ENCODE measurements around the gene TPGS2. TPM values are rescaled to one million over a fixed set of nuclear protein-coding genes. Genes with fewer than 3 reads are reported as not detected.
"Not testable (repeated sequence)": the region's sequence is repeated elsewhere in the genome, so short reads cannot be mapped to it uniquely, and the experiment has no call there.

TPGS2 gene
- total RNA-seq, 1 donor from 2014 or later, result 95.4 TPM

DNA sequence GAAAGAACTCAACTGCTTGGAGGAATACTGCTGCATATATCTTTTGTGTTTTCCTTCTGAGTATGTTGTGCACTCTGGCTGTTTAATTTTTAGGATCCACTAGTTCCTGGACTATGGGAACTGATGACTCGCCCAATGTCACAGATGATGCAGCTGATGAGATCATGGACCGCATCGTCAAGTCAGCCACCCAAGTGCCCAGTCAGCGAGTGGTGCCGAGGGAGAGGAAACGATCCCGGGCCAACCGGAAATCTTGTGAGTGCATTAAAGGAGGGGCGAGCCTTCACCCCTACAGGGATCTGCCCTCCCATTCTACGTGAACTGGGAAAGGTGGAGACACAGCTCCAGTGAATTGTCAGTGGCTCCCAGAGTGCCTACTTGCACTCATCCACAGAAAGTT, 59.6 kb downstream of the TPGS2 start:
- no peak for DNase-seq (ENCODE audit: extremely low spot score, unreplicated experiment)
- no peaks in the 10 kb centered on the region for H3K36me3 Mint-ChIP-seq (ENCODE audit: unreplicated experiment)
- no peaks in the 10 kb centered on the region for H3K4me1 Mint-ChIP-seq (ENCODE audit: unreplicated experiment)
- H3K9me3 Mint-ChIP-seq (ENCODE audit: unreplicated experiment), result no peaks in the 10 kb centered on the region
- no peak overlapping the region for H3K4me3 Mint-ChIP-seq (ENCODE audit: unreplicated experiment)
- no peaks in the 10 kb centered on the region for H3K27me3 Mint-ChIP-seq (ENCODE audit: unreplicated experiment)
- no peak overlapping the region for H3K27ac Mint-ChIP-seq (ENCODE audit: unreplicated experiment)
- TF ChIP-seq, protein P1, sequence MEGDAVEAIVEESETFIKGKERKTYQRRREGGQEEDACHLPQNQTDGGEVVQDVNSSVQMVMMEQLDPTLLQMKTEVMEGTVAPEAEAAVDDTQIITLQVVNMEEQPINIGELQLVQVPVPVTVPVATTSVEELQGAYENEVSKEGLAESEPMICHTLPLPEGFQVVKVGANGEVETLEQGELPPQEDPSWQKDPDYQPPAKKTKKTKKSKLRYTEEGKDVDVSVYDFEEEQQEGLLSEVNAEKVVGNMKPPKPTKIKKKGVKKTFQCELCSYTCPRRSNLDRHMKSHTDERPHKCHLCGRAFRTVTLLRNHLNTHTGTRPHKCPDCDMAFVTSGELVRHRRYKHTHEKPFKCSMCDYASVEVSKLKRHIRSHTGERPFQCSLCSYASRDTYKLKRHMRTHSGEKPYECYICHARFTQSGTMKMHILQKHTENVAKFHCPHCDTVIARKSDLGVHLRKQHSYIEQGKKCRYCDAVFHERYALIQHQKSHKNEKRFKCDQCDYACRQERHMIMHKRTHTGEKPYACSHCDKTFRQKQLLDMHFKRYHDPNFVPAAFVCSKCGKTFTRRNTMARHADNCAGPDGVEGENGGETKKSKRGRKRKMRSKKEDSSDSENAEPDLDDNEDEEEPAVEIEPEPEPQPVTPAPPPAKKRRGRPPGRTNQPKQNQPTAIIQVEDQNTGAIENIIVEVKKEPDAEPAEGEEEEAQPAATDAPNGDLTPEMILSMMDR (IDR thresholded peaks at IDR 0.05), result no peak

DNA sequence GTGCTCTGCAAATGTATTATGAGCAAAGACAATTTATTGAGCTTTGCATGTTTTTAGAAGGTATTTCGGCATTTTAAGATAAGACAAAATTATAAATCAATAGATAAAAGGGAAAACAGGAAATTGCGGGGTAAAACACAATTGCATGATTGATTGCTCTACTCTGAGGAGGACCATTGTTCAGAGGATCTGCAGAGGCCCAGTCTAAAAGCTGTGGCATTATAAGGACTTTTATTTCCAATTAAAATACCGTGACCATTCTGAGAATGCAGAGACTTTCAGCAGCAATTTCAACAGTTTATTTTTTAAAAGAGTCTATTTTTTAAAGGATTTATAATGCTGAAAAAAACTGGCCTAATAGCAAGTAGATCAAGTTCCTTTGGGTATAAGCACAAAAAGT, 62.0 kb downstream of the TPGS2 start:
- no peak for DNase-seq (ENCODE audit: extremely low spot score, unreplicated experiment)
- H3K4me3 Mint-ChIP-seq (ENCODE audit: unreplicated experiment), result no peak overlapping the region
- TF ChIP-seq, protein P1 (IDR thresholded peaks at IDR 0.05), result no peak
- no peak overlapping the region for H3K27ac Mint-ChIP-seq (ENCODE audit: unreplicated experiment)
- no peaks in the 10 kb centered on the region for H3K9me3 Mint-ChIP-seq (ENCODE audit: unreplicated experiment)
- no peaks in the 10 kb centered on the region for H3K36me3 Mint-ChIP-seq (ENCODE audit: unreplicated experiment)
- H3K4me1 Mint-ChIP-seq (ENCODE audit: unreplicated experiment), result no peaks in the 10 kb centered on the region
- H3K27me3 Mint-ChIP-seq (ENCODE audit: unreplicated experiment), result no peaks in the 10 kb centered on the region

DNA sequence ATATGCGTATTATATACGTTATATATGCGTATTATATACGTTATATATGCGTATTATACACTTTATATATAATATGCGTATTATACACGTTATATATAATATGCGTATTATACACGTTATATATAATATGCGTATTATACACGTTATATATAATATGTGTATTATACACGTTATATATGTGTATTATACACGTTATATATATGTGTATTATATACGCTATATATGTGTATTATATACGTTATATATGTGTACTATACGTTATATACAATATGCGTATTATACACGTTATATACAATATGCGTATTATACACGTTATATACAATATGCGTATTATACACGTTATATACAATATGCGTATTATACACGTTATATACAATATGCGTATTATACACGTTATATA, 65.8 kb downstream of the TPGS2 start:
- H3K27me3 Mint-ChIP-seq (ENCODE audit: unreplicated experiment); H3K36me3 Mint-ChIP-seq (ENCODE audit: unreplicated experiment); H3K9me3 Mint-ChIP-seq (ENCODE audit: unreplicated experiment); DNase-seq (ENCODE audit: extremely low spot score, unreplicated experiment); H3K27ac Mint-ChIP-seq (ENCODE audit: unreplicated experiment); H3K4me3 Mint-ChIP-seq (ENCODE audit: unreplicated experiment); H3K4me1 Mint-ChIP-seq (ENCODE audit: unreplicated experiment): not testable (repeated sequence)

DNA sequence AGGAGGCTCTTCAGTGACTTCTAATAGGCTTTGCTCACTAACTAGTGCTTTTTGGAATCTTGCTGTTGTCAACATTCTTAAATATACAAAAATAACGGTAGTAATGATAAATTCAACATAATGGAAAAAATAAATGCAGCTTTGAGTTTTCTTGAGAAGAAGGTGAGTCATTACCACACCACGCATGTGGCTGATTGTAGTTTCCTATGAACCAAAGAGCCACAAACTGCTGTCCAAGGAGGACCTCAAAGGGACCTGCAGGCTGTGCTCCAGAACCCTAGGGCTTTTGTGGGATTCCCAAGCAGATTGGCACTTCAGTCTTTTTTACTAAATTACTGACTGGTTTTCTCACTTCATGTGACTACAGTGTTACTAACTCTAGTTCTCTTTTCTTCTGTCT, 66.7 kb downstream of the TPGS2 start:
- H3K9me3 Mint-ChIP-seq (ENCODE audit: unreplicated experiment), result no peaks in the 10 kb centered on the region
- no peak overlapping the region for H3K4me3 Mint-ChIP-seq (ENCODE audit: unreplicated experiment)
- H3K27ac Mint-ChIP-seq (ENCODE audit: unreplicated experiment), result no peak overlapping the region
- no peaks in the 10 kb centered on the region for H3K4me1 Mint-ChIP-seq (ENCODE audit: unreplicated experiment)
- TF ChIP-seq, protein P1 (IDR thresholded peaks at IDR 0.05), result no peak
- no peak for DNase-seq (ENCODE audit: extremely low spot score, unreplicated experiment)
- H3K27me3 Mint-ChIP-seq (ENCODE audit: unreplicated experiment), result no peaks in the 10 kb centered on the region
- no peaks in the 10 kb centered on the region for H3K36me3 Mint-ChIP-seq (ENCODE audit: unreplicated experiment)

DNA sequence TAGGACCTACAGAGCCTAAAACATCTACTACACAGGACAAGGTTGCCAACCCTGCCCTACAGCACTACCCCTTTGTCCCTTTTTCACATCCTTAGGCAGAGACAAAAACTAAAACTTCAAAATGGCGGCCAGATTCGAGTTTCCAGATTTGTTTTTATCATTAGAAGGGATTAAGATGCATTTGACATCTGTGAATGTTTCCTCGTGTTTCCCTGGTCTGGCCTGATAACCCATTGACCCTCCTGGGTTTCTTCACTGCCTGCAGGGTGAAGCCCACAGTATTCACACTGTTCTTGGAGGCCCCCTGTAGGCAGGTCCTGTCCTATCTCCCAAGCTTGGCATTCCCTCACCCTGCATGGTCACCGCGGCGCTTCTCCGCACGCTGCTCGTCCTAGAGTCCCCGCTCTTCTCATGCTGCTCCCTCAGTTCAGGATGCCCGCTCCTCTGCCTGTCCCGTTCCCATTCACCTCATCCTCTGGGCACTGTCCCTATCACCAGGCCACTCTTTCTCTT, 67.6 kb downstream of the TPGS2 start:
- DNase-seq (ENCODE audit: extremely low spot score, unreplicated experiment), result no peak
- no peak overlapping the region for H3K27ac Mint-ChIP-seq (ENCODE audit: unreplicated experiment)
- no peaks in the 10 kb centered on the region for H3K4me1 Mint-ChIP-seq (ENCODE audit: unreplicated experiment)

More for the DNA sequence above, 67.6 kb downstream of the TPGS2 start:
- Mint-ChIP-seq H3K27me3 (ENCODE audit: unreplicated experiment) (no peaks in the 10 kb centered on the region), H3K9me3 (ENCODE audit: unreplicated experiment) (no peaks in the 10 kb centered on the region), H3K4me3 (ENCODE audit: unreplicated experiment) (no peak overlapping the region), H3K36me3 (ENCODE audit: unreplicated experiment) (no peaks in the 10 kb centered on the region)
- TF ChIP-seq, protein P1 (IDR thresholded peaks at IDR 0.05), result no peak
